Keratinocyte (primary cell): ENCODE results near the gene ADH1C. TPM values are rescaled to one million over a fixed set of nuclear protein-coding genes. Genes with fewer than 3 reads are reported as not detected.

Experiments used
- DNase-seq: peaks from one replicate; pipeline ENCODE4 v3.0.0-alpha.2; 2011; ENCODE audit warnings: low read depth, missing footprints, low spot score
- FAIRE-seq: peaks from 2 replicates; lab custom pipeline; 2011; peaks lifted over from hg19 to GRCh38; lab: Jason Lieb, UNC
- H2AFZ ChIP-seq: 2 replicates; pipeline ENCODE4 v1.6.0; 2012; ENCODE audit warnings: low read length, control low read depth, inconsistent platforms; ENCODE audit not compliant: control insufficient read depth
- H3K27ac ChIP-seq: 2 replicates; pipeline ENCODE4 v1.5.1; 2011; ENCODE audit warnings: low read length; ENCODE audit not compliant: control insufficient read depth, insufficient read depth
- H3K27me3 ChIP-seq: 3 replicates; pipeline ENCODE4 v1.6.0; 2011; ENCODE audit warnings: low read length; ENCODE audit not compliant: control insufficient read depth, insufficient read depth; ENCODE audit errors: extremely low read depth
- H3K36me3 ChIP-seq, 2 experiments: 2 replicates in 1 of 2; 3 replicates in 1 of 2; pipeline ENCODE4 v1.5.1; 2011; ENCODE audit warnings: low read length in 2 of 2, mild to moderate bottlenecking in 1 of 2; ENCODE audit not compliant: control insufficient read depth in 2 of 2, insufficient read depth in 2 of 2; ENCODE audit errors: extremely low read depth in 1 of 2
- H3K4me1 ChIP-seq: 3 replicates; pipeline ENCODE4 v1.5.1; 2011; ENCODE audit warnings: low read length; ENCODE audit not compliant: control insufficient read depth, insufficient read depth; ENCODE audit errors: extremely low read depth
- H3K4me2 ChIP-seq: 3 replicates; pipeline ENCODE4 v1.6.0; 2011; ENCODE audit warnings: low read depth, low read length; ENCODE audit not compliant: control insufficient read depth, insufficient read depth; ENCODE audit errors: extremely low read depth
- H3K4me3 ChIP-seq, 3 experiments: fragments of 200-600 bp in 1 of 3; sonication (generic) in 1 of 3; 2 replicates in 2 of 3; 3 replicates in 1 of 3; pipeline ENCODE4 v1.5.1; 2011 to 2016; ENCODE audit warnings: low read length in 3 of 3, mild to moderate bottlenecking in 3 of 3, control low read depth in 2 of 3, inconsistent platforms in 1 of 3, low read depth in 1 of 3, mixed read lengths in 1 of 3, mixed run types in 1 of 3, moderate library complexity in 1 of 3; ENCODE audit not compliant: control insufficient read depth in 2 of 3, insufficient read depth in 2 of 3; ENCODE audit errors: extremely low read depth in 1 of 3
- H3K79me2 ChIP-seq: 2 replicates; pipeline ENCODE4 v1.6.0; 2012; ENCODE audit warnings: low read length; ENCODE audit not compliant: control insufficient read depth, insufficient read depth
- H3K9ac ChIP-seq: 3 replicates; pipeline ENCODE4 v1.6.0; 2011; ENCODE audit warnings: low read length; ENCODE audit not compliant: control insufficient read depth, insufficient read depth; ENCODE audit errors: extremely low read depth
- H3K9me1 ChIP-seq: 3 replicates; pipeline ENCODE4 v1.6.0; 2011; ENCODE audit warnings: low read length; ENCODE audit not compliant: control insufficient read depth, insufficient read depth; ENCODE audit errors: extremely low read depth
- H3K9me3 ChIP-seq: 2 replicates; pipeline ENCODE4 v1.5.1; 2012; ENCODE audit warnings: low read depth, low read length; ENCODE audit not compliant: control insufficient read depth
- H4K20me1 ChIP-seq: 3 replicates; pipeline ENCODE4 v1.6.0; 2011; ENCODE audit warnings: low read length; ENCODE audit not compliant: control insufficient read depth, insufficient read depth; ENCODE audit errors: extremely low read depth
- EZH2 ChIP-seq: IDR thresholded peaks from one replicate; pipeline ENCODE4 v1.6.1; 2012; ENCODE audit warnings: inconsistent platforms, mild to moderate bottlenecking, low read length, moderate library complexity
- dilution Hi-C: fragments of 300-500 bp; cut with MboI; formaldehyde crosslinking; loops from one replicate; pipeline ENCODE4 v1.7.0; 2020; ENCODE audit warnings: low sequenced_read_pairs; ENCODE audit not compliant: extremely low pct_ligation_motif_present
- polyA minus RNA-seq, 3 experiments: library from RNA; depleted of rRNA, polyadenylated mRNA; stranded (reverse); fragments of >200 nt; gene quantifications; 1 replicate in 1 of 3; 2 replicates in 1 of 3; 3 replicates in 1 of 3; pipeline ENCODE4 v1.2.3, GENCODE V29; 2011
- polyA plus RNA-seq, 5 experiments: library from polyadenylated mRNA; depleted of rRNA in 3 of 5; stranded (reverse) in 3 of 5; stranded (forward) in 1 of 5; unstranded in 1 of 5; fragments of >200 nt; gene quantifications; 1 replicate in 1 of 5; 2 replicates in 3 of 5; 3 replicates in 1 of 5; pipeline versions ENCODE4 v1.2.1 to v1.2.3, GENCODE V29; 2011 to 2012; ENCODE audit warnings: missing spikeins in 2 of 5, low read depth in 1 of 5, low replicate concordance in 1 of 5
- TF ChIP-seq, protein P1 (sequence below), 3 experiments: IDR thresholded peaks in 1 of 3; conservative IDR thresholded peaks in 1 of 3; optimal IDR thresholded peaks in 1 of 3; 2 replicates in 2 of 3; 3 replicates in 1 of 3; pipeline versions ENCODE3 to v1.5.1; 2011; ENCODE audit warnings: low read length in 3 of 3, mild to moderate bottlenecking in 3 of 3, moderate library complexity in 2 of 3, control low read depth in 1 of 3, inconsistent platforms in 1 of 3; ENCODE audit not compliant: insufficient read depth in 2 of 3; ENCODE audit errors: extremely low read depth in 1 of 3

Gene ADH1C
- polyA plus RNA-seq (0.03 TPM in 1 of 3 replicates, not detected in the others), polyA minus RNA-seq (0.93 TPM in 1 of 3 replicates, not detected in the others)
- not detected for polyA plus RNA-seq (2011; ENCODE audit: low read depth)
- not detected in 2 replicates for polyA plus RNA-seq (2011; cell fraction: cytosol; rRNA removed)
- not detected in 2 replicates for polyA plus RNA-seq (2011; cell fraction: nucleus; rRNA removed)
- not detected in 2 replicates for polyA plus RNA-seq (2012; ENCODE audit: low replicate concordance)
- not detected for polyA minus RNA-seq (2011; cell fraction: cytosol; rRNA and poly(A)+ RNA removed)
- not detected in 2 replicates for polyA minus RNA-seq (2011; cell fraction: nucleus; rRNA and poly(A)+ RNA removed)

DNA sequence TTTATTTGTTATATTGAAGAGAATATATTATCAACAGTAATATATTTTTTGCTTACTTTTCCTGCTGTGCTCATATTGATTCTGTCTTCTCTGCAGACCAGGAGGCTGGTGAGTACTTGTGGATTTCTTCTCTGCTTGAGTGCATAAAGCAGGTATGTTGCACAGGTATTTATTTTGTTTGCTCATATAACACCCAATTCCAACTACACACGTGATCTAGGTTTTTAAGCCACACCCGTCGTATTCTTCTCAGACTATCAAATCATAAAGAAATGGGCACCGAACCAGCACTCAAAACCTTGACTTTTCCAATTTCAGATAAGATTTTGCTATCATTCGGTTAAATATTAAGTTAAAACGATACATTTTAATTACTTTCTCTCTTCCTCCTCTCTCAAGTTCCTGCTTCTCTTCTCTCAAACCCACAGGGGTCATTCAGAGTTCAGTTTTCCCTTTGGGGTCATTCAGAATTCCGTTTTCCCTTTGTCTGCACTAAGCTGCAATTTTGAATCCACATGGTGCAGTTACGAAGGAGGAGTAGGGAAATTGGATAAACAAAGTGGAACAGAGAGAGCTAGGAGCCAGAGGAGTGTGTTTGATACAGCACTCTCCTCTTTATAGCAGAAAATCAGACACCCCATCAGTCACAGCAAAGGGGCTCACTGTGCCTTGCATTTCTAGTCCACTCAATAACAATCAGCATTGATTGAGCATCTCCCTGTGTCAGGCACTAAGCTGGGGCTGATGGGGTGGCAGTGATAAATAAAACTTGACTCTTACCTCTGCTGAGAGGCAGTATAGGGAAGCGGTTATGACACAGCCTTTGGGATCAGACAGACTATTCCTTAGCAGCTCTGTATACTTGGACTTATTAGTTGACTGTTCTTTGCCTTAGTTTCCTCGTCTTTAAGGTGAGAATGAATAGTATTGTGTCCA, at the start of gene ADH1C:
Gene ADH1C, minus strand, starts transcription at position 145 of the 936 bp plus-strand sequence. Its CDS starts 71 bp downstream, at position 74.
- Histone ChIP-seq H4K20me1 (no peaks in the 10 kb centered on the region), H3K27me3 (no peaks in the 10 kb centered on the region), H3K9ac (no peak within 1 kb of the TSS), H3K4me3 (no peak within 1 kb of the TSS), H3K79me2 (no peaks in the 10 kb centered on the region), H3K4me1 (no peaks in the 10 kb centered on the region), H3K4me2 (no peak within 1 kb of the TSS), H3K9me3 (no peaks in the 10 kb centered on the region), H3K36me3 (no peaks in the 10 kb centered on the region), H3K27ac (no peak within 1 kb of the TSS), H3K9me1 (no peaks in the 10 kb centered on the region), H2AFZ (no peak within 1 kb of the TSS)
- TF ChIP-seq EZH2 = no peak
- no peak for DNase-seq
- FAIRE-seq = no peak
- dilution Hi-C loops = no loop called here

DNA sequence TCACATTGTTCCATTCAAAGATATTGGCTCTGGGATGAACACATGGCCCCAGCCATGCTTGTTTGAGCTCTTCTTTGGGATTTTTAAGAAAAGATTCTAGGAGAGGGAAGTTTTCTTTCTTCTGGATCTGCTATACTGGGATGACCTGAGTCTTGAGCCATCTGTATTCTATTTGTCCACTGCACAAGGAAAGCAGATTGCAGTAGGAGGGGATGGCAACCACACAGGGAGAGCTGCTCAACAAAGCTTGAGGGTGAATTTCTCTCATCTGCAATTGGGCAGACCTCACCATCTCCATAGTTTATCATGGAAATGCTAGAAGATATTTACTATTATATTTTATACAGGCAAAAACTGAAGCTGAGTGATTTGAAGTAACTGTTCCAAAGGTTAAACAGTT, 48.3 kb upstream of the ADH1C start:
- peaks cover 17% of the 10 kb centered on the region for H3K4me1 ChIP-seq
- dilution Hi-C loops = no loop called here
- no peak overlapping the region for H3K4me3 ChIP-seq
- no peaks in the 10 kb centered on the region for H3K9me1 ChIP-seq
- no peak for DNase-seq
- H3K36me3 ChIP-seq = no peaks in the 10 kb centered on the region
- H3K9ac ChIP-seq = no peak overlapping the region
- no peak for TF ChIP-seq EZH2
- TF ChIP-seq, protein P1, sequence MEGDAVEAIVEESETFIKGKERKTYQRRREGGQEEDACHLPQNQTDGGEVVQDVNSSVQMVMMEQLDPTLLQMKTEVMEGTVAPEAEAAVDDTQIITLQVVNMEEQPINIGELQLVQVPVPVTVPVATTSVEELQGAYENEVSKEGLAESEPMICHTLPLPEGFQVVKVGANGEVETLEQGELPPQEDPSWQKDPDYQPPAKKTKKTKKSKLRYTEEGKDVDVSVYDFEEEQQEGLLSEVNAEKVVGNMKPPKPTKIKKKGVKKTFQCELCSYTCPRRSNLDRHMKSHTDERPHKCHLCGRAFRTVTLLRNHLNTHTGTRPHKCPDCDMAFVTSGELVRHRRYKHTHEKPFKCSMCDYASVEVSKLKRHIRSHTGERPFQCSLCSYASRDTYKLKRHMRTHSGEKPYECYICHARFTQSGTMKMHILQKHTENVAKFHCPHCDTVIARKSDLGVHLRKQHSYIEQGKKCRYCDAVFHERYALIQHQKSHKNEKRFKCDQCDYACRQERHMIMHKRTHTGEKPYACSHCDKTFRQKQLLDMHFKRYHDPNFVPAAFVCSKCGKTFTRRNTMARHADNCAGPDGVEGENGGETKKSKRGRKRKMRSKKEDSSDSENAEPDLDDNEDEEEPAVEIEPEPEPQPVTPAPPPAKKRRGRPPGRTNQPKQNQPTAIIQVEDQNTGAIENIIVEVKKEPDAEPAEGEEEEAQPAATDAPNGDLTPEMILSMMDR (optimal IDR thresholded peaks at IDR 0.05 in 1 of 3, IDR thresholded peaks at IDR 0.05 in 1 of 3, conservative IDR thresholded peaks at IDR 0.05 in 1 of 3; ENCODE audit: extremely low read depth in 1 of 3, insufficient read depth in 2 of 3, low read length in 3 of 3) = no peak
- H3K79me2 ChIP-seq = no peaks in the 10 kb centered on the region
- H2AFZ ChIP-seq = no peak overlapping the region
- no peaks in the 10 kb centered on the region for H4K20me1 ChIP-seq
- no peak overlapping the region for H3K27ac ChIP-seq
- H3K4me2 ChIP-seq = no peak overlapping the region
- no peaks in the 10 kb centered on the region for H3K27me3 ChIP-seq
- no peaks in the 10 kb centered on the region for H3K9me3 ChIP-seq
- FAIRE-seq = no peak
